HEK293 (cell line): Measurements from ENCODE around the gene DAG1.

Experiments
- CTCF ChIA-PET: fragments of 350-600 bp; formaldehyde crosslinking; extraction: SDS; loops from one replicate; lab custom pipeline; 2021; ENCODE audit warnings: antibody characterized with exemption; lab: Yijun Ruan, JAX
- POLR2A ChIA-PET: fragments of 300-600 bp; formaldehyde crosslinking; extraction: SDS; loops from one replicate; lab custom pipeline; 2020; ENCODE audit warnings: antibody characterized with exemption, inconsistent platforms; lab: Yijun Ruan, JAX
- H3K27ac ChIP-seq: fragments of 200-500 bp; sonication (Bioruptor generic); 2 replicates; pipeline ENCODE4 v1.5.1; 2014; ENCODE audit warnings: low read depth, low read length, control low read depth, inconsistent platforms; ENCODE audit errors: extremely low read depth
- H3K36me3 ChIP-seq, 2 experiments: fragments of 200-500 bp in 1 of 2; sonication (Bioruptor generic) in 1 of 2; 1 replicate in 1 of 2; 2 replicates in 1 of 2; pipeline ENCODE4 v1.5.1; 2014 to 2017; ENCODE audit warnings: inconsistent platforms in 2 of 2, low read length in 2 of 2; ENCODE audit not compliant: control insufficient read depth in 2 of 2, insufficient read depth in 1 of 2
- H3K4me1 ChIP-seq: fragments of 200-500 bp; sonication (Bioruptor generic); 2 replicates; pipeline ENCODE4 v1.5.1; 2014; ENCODE audit warnings: mild to moderate bottlenecking, low read length, inconsistent platforms; ENCODE audit not compliant: control insufficient read depth, insufficient read depth
- H3K4me3 ChIP-seq: 2 replicates; pipeline ENCODE4 v1.5.1; 2011; ENCODE audit warnings: low read depth, mild to moderate bottlenecking, control low read depth, low read length, moderate library complexity
- H3K9me3 ChIP-seq: fragments of 200-500 bp; sonication (Bioruptor generic); 2 replicates; pipeline ENCODE4 v1.5.1; 2014; ENCODE audit warnings: low read depth, low read length, inconsistent platforms; ENCODE audit not compliant: control insufficient read depth, insufficient read depth
- BCL11A ChIP-seq: fragments of 450-650 bp; formaldehyde crosslinking; IDR thresholded peaks from 2 replicates; pipeline ENCODE4 v1.5.1; 2016; ENCODE audit warnings: low read depth, missing biosample characterization, missing genetic modification characterization
- FEZF1 ChIP-seq: fragments of 450-650 bp; formaldehyde crosslinking; IDR thresholded peaks from 2 replicates; pipeline ENCODE4 v1.5.1; 2016; ENCODE audit warnings: missing biosample characterization, missing genetic modification characterization
- KLF10 ChIP-seq: fragments of 450-650 bp; IDR thresholded peaks from 2 replicates; pipeline ENCODE4 v1.5.1; 2018; ENCODE audit warnings: missing biosample characterization, mild to moderate bottlenecking, missing genetic modification characterization
- MZF1 ChIP-seq: fragments of 450-650 bp; formaldehyde crosslinking; IDR thresholded peaks from 2 replicates; pipeline ENCODE4 v1.5.1; 2017; ENCODE audit warnings: missing biosample characterization, missing genetic modification characterization, borderline replicate concordance
- PRDM1 ChIP-seq: fragments of 450-650 bp; formaldehyde crosslinking; IDR thresholded peaks from 2 replicates; pipeline ENCODE4; 2016; ENCODE audit warnings: missing biosample characterization, missing genetic modification characterization
- SCRT2 ChIP-seq: fragments of 450-650 bp; formaldehyde crosslinking; IDR thresholded peaks from 2 replicates; pipeline ENCODE4 v1.5.1; 2016; ENCODE audit warnings: missing biosample characterization, missing genetic modification characterization
- SETDB1 ChIP-seq: IDR thresholded peaks from one replicate; pipeline ENCODE4 v1.6.1; 2017; ENCODE audit warnings: mild to moderate bottlenecking, low read length, moderate library complexity, mixed read lengths; ENCODE audit not compliant: insufficient read length
- ZFP3 ChIP-seq: fragments of 450-650 bp; formaldehyde crosslinking; IDR thresholded peaks from 2 replicates; pipeline ENCODE4 v1.5.1; 2016; ENCODE audit warnings: low read depth, missing biosample characterization, missing genetic modification characterization
- ZFP41 ChIP-seq: fragments of 450-650 bp; formaldehyde crosslinking; IDR thresholded peaks from 2 replicates; pipeline ENCODE4 v1.5.1; 2016; ENCODE audit warnings: missing biosample characterization, missing genetic modification characterization, borderline replicate concordance
- ZNF214 ChIP-seq: fragments of 450-650 bp; formaldehyde crosslinking; IDR thresholded peaks from 2 replicates; pipeline ENCODE4 v1.5.1; 2017; ENCODE audit warnings: missing biosample characterization, mild to moderate bottlenecking, missing genetic modification characterization, borderline replicate concordance
- ZNF658 ChIP-seq: fragments of 450-650 bp; formaldehyde crosslinking; IDR thresholded peaks from 2 replicates; pipeline ENCODE4; 2016; ENCODE audit warnings: missing biosample characterization, missing genetic modification characterization
- ZNF670 ChIP-seq: fragments of 450-650 bp; formaldehyde crosslinking; IDR thresholded peaks from 2 replicates; pipeline ENCODE4 v1.5.1; 2016; ENCODE audit warnings: missing biosample characterization, missing genetic modification characterization, low read depth
- ZNF677 ChIP-seq: fragments of 450-650 bp; IDR thresholded peaks from 2 replicates; pipeline ENCODE4 v1.5.0; 2018; ENCODE audit warnings: missing biosample characterization, mild to moderate bottlenecking, missing genetic modification characterization, moderate library complexity
- ZNF830 ChIP-seq: fragments of 450-650 bp; IDR thresholded peaks from 2 replicates; pipeline ENCODE4 v1.5.0; 2018; ENCODE audit warnings: missing biosample characterization, missing genetic modification characterization, low read depth, mild to moderate bottlenecking, moderate library complexity
- ZNF843 ChIP-seq: fragments of 450-650 bp; formaldehyde crosslinking; IDR thresholded peaks from 2 replicates; pipeline ENCODE4 v1.5.1; 2016; ENCODE audit warnings: missing biosample characterization, missing genetic modification characterization
- ZSCAN23 ChIP-seq: fragments of 450-650 bp; formaldehyde crosslinking; IDR thresholded peaks from 2 replicates; pipeline ENCODE4 v1.5.1; 2016; ENCODE audit warnings: missing biosample characterization, missing genetic modification characterization
- TF ChIP-seq, protein P1 (sequence below): fragments of 450-650 bp; formaldehyde crosslinking; IDR thresholded peaks from 2 replicates; pipeline ENCODE4 v1.5.1; 2016; ENCODE audit warnings: missing biosample characterization, missing genetic modification characterization
- TF ChIP-seq, protein P2 (sequence below): fragments of 450-650 bp; formaldehyde crosslinking; IDR thresholded peaks from 2 replicates; pipeline ENCODE4 v1.5.1; 2016; ENCODE audit warnings: missing biosample characterization, missing genetic modification characterization

The DAG1 gene

DNA sequence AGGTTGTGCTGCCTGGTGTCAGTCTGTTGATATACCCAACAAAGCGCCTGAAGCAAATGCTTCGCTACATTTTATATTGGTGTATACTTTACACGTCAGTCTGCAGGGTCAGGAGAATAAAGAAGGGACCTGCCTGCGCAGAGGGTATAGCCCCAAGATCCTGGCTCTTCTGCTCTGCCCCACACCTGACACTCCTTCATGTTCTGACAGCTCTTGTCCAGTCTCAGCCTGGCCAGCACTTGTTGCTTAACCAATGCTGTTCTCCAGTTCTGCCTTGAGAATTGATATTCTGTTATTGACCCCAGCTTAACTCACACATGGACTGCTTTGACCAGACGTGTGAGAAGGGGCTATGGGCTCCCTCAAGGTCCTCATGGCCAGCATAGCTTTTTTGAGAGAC is 48.4 kb downstream of the DAG1 start:
- POLR2A ChIA-PET = no interaction called here
- H3K27ac ChIP-seq = no peak overlapping the region
- no peaks in the 10 kb centered on the region for H3K9me3 ChIP-seq
- H3K36me3 ChIP-seq = peaks cover 5 to 73% of the 10 kb centered on the region in 2 experiments; a peak in 2 of 3 replicates
- TF ChIP-seq ZNF843 (tag by site-specific recombination) (no peak), KLF10 (no peak), SCRT2 (peak; percentile 67), ZSCAN23 (tag by site-specific recombination) (no peak), MZF1 (tag by site-specific recombination) (no peak)
- TF ChIP-seq, protein P1, sequence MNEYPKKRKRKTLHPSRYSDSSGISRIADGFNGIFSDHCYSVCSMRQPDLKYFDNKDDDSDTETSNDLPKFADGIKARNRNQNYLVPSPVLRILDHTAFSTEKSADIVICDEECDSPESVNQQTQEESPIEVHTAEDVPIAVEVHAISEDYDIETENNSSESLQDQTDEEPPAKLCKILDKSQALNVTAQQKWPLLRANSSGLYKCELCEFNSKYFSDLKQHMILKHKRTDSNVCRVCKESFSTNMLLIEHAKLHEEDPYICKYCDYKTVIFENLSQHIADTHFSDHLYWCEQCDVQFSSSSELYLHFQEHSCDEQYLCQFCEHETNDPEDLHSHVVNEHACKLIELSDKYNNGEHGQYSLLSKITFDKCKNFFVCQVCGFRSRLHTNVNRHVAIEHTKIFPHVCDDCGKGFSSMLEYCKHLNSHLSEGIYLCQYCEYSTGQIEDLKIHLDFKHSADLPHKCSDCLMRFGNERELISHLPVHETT = no peak
- TF ChIP-seq, all 188 proteins: peak for 1
- no peaks in the 10 kb centered on the region for H3K4me1 ChIP-seq
- H3K4me3 ChIP-seq = no peak overlapping the region
- CTCF ChIA-PET = no interaction called here

GRCh38 chr3:49519296-49519695 is 49.2 kb downstream of the DAG1 start:
- no peak overlapping the region for H3K27ac ChIP-seq
- H3K4me3 ChIP-seq = no peak overlapping the region
- H3K4me1 ChIP-seq = no peaks in the 10 kb centered on the region
- peaks cover 5 to 75% of the 10 kb centered on the region in 2 experiments; a peak in 2 of 3 replicates for H3K36me3 ChIP-seq
- TF ChIP-seq ZNF830 (tag by site-specific recombination) = no peak
- TF ChIP-seq ZNF658 (tag by site-specific recombination) = no peak
- no peak for TF ChIP-seq BCL11A (tag by site-specific recombination)
- no peak for TF ChIP-seq ZNF214 (tag by site-specific recombination)
- no peak for TF ChIP-seq ZFP41 (tag by site-specific recombination)
- TF ChIP-seq MZF1 (tag by site-specific recombination) = no peak
- no peaks in the 10 kb centered on the region for H3K9me3 ChIP-seq
- ChIA-PET POLR2A (no interaction called here), CTCF (no interaction called here)

- CTCF ChIA-PET = interaction anchor here (1.7 kb wide), 1 partner anchor 19 kb away, joined by 4 read pairs; no protein-coding TSS in a partner anchor
- POLR2A ChIA-PET = no interaction called here
- no peak overlapping the region for H3K27ac ChIP-seq
- no peaks in the 10 kb centered on the region for H3K9me3 ChIP-seq
- H3K36me3 ChIP-seq = peaks cover 5 to 76% of the 10 kb centered on the region in 2 experiments; a peak in 2 of 3 replicates
- H3K4me1 ChIP-seq = no peaks in the 10 kb centered on the region
- TF ChIP-seq ZFP3 (tag by site-specific recombination) = no peak
- TF ChIP-seq ZNF670 (tag by site-specific recombination) = no peak
- TF ChIP-seq, protein P2, sequence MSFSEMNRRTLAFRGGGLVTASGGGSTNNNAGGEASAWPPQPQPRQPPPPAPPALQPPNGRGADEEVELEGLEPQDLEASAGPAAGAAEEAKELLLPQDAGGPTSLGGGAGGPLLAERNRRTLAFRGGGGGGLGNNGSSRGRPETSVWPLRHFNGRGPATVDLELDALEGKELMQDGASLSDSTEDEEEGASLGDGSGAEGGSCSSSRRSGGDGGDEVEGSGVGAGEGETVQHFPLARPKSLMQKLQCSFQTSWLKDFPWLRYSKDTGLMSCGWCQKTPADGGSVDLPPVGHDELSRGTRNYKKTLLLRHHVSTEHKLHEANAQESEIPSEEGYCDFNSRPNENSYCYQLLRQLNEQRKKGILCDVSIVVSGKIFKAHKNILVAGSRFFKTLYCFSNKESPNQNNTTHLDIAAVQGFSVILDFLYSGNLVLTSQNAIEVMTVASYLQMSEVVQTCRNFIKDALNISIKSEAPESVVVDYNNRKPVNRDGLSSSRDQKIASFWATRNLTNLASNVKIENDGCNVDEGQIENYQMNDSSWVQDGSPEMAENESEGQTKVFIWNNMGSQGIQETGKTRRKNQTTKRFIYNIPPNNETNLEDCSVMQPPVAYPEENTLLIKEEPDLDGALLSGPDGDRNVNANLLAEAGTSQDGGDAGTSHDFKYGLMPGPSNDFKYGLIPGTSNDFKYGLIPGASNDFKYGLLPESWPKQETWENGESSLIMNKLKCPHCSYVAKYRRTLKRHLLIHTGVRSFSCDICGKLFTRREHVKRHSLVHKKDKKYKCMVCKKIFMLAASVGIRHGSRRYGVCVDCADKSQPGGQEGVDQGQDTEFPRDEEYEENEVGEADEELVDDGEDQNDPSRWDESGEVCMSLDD (tag by site-specific recombination) = no peak
- TF ChIP-seq FEZF1 (tag by site-specific recombination) = no peak
- no peak for TF ChIP-seq SETDB1
- TF ChIP-seq ZNF677 (tag by site-specific recombination) = no peak
- TF ChIP-seq PRDM1 (tag by site-specific recombination) = no peak
- H3K4me3 ChIP-seq = no peak overlapping the region
These were observed 49.9 kb downstream of the DAG1 start for GRCh38 chr3:49519916-49520385.
